C4-2B (cell line): ENCODE data around the gene TBX3.

Source experiments
- H3K27ac ChIP-seq: fragments of 450-650 bp; 2 replicates; pipeline ENCODE4 v1.5.1; 2017
- CTCF ChIP-seq: fragments of 450-650 bp; conservative IDR thresholded peaks from 2 replicates; pipeline ENCODE4 v1.5.1; 2017; ENCODE audit warnings: mild to moderate bottlenecking
- ZFX ChIP-seq: fragments of 450-650 bp; IDR thresholded peaks from 2 replicates; pipeline ENCODE4 v1.6.1; 2017

The TBX3 gene

GRCh38 chr12:114690267-114691135 is 6.5 kb upstream of the TBX3 start:
- H3K27ac ChIP-seq: no peak overlapping the region
- no peak for TF ChIP-seq CTCF
- no peak for TF ChIP-seq ZFX

DNA sequence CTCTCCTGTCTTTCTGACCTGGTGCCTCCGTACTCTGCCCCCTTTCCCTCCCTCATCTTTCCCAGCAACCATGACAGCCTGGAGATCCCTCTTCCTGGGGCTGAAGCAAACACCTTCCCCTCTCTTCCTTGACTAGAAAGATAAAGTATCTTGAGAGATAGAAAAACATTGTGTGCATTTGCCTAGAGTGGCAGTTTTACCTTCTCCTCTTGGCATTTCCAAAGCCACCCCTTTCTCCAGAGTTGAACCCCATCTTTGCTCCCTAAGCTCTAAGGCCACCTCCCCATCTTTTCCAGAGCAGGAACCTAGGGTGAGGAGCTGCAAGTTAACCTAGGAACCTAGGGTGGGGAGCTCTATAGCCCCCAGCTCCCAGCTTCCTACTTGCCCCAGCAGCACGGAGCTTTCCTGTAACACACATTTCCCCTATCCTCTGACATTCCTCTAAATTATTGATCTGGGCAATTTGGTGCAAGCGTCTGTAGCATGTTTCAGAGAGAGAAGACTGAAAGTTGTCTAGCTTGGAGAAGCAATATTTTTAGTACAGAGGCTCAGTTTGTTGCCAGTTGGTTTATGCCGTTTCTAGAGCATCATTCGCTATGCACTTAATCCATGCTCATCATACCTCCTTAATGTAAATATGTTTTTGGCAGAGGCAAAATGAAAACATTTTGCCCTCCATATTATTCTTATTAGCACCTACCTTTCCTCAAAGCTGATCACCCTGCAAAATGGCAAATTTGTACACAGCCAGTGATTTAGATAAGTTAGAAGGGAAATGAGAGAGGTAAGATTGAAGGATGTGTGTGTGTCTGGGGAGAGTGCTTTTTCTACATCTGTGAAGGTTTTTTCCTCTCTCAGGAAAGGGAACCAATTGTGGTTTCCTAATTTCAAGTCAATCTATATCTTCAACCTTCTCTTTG is 5.4 kb upstream of the TBX3 start:
- TF ChIP-seq CTCF (no peak), ZFX (no peak)
- no peak overlapping the region for H3K27ac ChIP-seq

DNA sequence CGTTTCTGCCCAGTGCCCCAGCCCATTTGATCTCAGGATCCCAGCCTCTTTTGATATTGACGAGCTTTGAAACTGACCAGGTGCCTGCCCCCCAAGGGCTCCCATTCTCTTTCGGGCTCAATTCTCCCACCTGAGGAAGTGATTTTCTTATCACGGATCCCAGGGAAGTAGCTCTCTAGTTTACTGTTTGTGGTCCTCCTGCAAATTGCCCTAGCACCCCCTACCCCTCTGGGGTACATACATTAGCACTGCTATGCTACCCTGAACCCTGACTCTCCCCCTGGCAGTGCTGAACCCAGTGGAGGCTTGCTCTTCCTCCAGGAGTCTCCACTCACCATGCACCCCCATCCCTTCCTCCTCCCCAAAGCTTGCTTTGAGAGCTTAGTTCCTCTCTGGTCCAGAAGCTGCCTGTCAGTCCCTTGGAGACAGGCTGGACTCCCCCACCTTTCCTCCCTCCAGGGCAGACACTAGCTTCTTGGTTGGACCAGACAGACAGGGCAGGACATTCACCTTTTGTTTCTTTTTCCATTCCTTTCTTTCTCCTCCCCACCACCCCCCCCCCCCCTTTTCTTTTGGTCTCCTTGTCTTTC is 4.4 kb upstream of the TBX3 start:
- no peak overlapping the region for H3K27ac ChIP-seq
- TF ChIP-seq ZFX: no peak
- TF ChIP-seq CTCF: no peak

DNA sequence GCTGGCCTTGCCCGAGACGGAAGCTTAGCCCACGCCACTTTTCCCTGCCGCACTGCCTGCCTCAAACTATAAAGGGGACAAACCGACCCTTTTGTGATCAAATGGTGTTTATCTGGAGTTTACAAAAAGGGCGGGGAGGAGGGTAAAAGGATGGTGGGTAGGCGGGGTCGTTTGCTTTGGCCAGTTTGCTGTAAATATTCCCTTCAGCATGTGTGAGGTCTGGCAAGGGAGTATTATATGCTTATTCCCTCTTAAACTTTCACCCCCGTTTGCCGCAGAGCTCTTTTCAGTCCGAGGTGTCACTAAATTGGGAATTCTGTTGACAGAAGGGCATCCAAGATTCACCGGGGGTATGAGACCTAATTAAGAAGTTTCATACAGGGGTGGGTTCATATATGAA is 3.8 kb upstream of the TBX3 start:
- no peak for TF ChIP-seq ZFX
- no peak for TF ChIP-seq CTCF
- no peak overlapping the region for H3K27ac ChIP-seq

DNA sequence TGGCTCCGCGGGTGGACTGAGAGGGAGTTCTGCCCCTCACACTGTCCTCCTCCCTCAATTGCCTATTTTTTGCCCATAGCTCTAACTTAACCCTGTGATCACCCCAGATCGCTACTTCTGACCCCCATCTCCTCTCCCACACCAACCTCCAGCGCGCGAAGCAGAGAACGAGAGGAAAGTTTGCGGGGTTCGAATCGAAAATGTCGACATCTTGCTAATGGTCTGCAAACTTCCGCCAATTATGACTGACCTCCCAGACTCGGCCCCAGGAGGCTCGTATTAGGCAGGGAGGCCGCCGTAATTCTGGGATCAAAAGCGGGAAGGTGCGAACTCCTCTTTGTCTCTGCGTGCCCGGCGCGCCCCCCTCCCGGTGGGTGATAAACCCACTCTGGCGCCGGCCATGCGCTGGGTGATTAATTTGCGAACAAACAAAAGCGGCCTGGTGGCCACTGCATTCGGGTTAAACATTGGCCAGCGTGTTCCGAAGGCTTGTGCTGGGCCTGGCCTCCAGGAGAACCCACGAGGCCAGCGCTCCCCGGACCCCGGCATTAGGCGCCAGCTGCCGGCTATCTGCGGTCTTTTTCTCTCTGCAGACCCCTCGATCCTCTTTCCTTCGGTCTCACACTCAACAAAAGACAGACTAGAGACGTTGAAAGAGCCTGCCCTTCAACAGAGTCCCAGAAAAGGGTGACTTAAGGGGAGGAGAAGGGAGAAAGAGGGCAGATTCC is 3.0 kb upstream of the TBX3 start:
- no peak overlapping the region for H3K27ac ChIP-seq
- no peak for TF ChIP-seq ZFX
- TF ChIP-seq CTCF: no peak

DNA sequence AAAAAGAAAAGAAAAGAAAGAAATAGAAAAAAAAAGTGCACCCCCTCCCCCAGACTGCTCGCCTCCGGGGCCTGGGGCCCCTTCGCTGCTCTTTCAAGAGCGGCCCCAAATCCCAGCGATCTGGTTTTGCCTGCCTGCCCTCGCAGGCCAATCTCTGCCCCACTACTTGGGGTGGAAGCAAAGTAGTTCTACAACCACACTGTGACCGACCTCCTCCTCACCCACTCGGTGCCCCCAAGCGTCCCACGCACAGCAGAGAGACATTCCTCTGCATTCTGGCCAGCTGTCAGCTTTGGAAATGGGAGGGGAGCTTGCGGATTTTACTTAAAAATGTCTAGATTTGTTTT is 2.4 kb upstream of the TBX3 start:
- TF ChIP-seq CTCF (no peak), ZFX (no peak)
- no peak overlapping the region for H3K27ac ChIP-seq
